ENCODE measurements around the gene FSTL4.

FSTL4 gene

DNA sequence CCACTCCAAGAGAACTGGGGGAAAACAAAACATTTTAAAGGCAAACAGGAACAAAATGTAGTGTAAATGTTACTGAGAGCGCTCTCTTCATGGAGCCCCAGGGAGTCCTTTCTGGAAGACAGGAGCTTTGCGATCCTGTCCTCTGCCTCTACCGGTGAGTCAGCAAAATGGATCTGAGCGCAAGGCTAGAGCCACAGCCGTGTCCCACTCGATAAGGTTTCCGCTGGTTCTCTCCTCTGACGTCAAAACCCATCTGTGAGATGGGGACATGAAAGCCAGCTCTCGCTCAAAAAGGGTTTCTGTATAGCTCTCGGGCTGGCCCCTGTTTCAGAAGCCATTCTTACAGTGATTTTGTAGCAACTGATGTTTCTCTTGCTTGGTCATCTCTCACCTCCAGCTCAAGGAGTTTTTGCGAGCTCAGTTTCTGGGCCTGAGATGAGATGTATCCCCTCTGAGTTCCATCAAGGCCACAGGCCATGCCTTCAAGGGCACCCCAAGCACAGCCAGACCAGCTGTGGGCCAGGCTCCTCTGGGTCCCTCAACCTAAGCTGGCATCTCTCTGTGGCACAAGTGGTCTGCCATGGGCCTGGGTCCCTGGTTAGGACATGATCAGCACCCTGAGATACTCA, 101.6 kb downstream of the FSTL4 start:
- TF ChIP-seq, protein P1, sequence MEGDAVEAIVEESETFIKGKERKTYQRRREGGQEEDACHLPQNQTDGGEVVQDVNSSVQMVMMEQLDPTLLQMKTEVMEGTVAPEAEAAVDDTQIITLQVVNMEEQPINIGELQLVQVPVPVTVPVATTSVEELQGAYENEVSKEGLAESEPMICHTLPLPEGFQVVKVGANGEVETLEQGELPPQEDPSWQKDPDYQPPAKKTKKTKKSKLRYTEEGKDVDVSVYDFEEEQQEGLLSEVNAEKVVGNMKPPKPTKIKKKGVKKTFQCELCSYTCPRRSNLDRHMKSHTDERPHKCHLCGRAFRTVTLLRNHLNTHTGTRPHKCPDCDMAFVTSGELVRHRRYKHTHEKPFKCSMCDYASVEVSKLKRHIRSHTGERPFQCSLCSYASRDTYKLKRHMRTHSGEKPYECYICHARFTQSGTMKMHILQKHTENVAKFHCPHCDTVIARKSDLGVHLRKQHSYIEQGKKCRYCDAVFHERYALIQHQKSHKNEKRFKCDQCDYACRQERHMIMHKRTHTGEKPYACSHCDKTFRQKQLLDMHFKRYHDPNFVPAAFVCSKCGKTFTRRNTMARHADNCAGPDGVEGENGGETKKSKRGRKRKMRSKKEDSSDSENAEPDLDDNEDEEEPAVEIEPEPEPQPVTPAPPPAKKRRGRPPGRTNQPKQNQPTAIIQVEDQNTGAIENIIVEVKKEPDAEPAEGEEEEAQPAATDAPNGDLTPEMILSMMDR (IDR thresholded peaks at IDR 0.05; ENCODE audit: low read depth, low read length), result no peak
- no peak overlapping the region for H3K4me3 ChIP-seq (ENCODE audit: low read depth, low read length)
- in situ Hi-C loops (cut with HindIII; ENCODE audit: low sequenced_read_pairs), result no loop called here
- DNase-seq (ENCODE audit: low read depth, low spot score), result no peak

DNA sequence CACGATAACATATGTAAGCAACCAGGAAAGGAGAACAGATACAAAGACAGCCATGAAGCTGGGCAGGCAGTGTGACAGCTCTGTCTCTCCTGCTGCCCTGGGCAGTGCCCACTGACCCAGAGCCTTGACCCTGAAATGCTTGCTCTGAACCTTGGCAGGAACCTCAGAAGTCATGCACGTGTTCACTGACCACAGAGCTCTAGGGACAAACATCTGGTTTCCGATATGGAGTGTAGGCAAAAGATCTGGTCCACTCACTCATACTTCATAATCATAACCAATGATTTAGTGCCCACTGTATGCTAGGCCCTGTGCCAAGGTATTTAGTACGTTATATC, 102.6 kb downstream of the FSTL4 start:
- in situ Hi-C loops (cut with HindIII; ENCODE audit: low sequenced_read_pairs), result no loop called here
- no peak for DNase-seq (ENCODE audit: low read depth, low spot score)
- H3K4me3 ChIP-seq (ENCODE audit: low read depth, low read length), result no peak overlapping the region
- TF ChIP-seq, protein P1 (IDR thresholded peaks at IDR 0.05; ENCODE audit: low read depth, low read length), result no peak

DNA sequence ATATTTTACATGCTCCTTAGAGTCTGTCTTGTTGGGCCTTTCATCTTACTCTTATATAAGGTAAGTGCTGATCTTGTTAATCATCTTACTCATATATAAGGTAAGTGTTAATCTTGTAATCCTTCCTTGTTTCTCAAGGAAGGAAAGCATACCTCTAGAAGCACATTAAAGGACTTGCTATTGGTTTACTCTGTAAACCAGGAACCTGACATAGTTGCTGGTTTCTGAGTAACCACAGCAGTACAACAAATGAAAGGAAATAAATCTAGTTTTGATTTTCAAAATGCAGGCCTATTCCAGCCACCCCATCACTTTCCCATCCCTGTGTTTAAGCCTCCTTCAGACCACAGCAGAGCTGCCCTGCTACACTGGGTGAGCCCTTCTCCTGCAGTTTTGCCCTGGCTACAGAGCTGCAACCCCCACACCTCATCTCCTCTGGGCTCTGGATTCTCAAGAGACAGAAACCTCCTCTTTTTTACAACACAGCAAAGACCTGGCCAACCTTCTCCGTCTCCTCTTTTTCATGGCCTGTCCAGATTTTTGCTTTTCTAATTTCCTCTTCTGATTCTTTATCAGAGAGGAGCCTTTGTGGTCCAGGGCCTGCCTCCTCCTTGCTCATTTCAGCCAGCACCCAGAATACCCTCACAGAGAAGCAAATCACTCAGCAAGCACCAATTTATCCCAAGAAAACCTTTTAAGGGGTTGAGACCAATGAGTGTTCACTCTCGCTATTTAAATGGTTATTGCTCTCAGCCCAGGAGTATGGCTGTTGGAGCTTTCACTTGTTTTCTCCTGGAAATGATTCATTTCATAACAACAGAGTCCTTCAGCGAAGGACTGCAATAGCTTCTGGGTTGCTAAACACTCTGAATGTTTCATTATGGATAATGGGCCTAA, 103.2 kb downstream of the FSTL4 start:
- TF ChIP-seq, protein P1 (IDR thresholded peaks at IDR 0.05; ENCODE audit: low read depth, low read length), result no peak
- DNase-seq (ENCODE audit: low read depth, low spot score), result no peak
- H3K4me3 ChIP-seq (ENCODE audit: low read depth, low read length), result no peak overlapping the region
- in situ Hi-C loops (cut with HindIII; ENCODE audit: low sequenced_read_pairs), result no loop called here

DNA sequence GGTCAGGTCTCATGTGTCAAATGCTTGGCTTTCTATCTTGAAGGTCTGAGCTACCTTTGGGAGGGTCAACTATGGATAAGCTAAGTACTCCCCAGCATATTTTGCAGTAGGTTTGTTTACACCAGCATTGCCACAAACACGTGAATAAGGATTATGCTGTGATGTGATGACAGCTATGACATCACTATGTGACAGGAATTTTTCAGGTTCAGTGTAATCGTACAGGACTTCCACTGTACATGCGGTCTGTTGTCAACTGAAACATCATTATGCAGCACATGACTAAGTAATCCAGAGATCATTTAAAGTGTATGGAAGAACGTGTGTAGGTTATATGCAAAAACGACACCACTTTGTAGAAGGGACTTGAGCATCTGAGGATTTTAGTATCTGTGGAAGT, 104.0 kb downstream of the FSTL4 start:
- TF ChIP-seq, protein P1 (IDR thresholded peaks at IDR 0.05; ENCODE audit: low read depth, low read length), result no peak
- no peak for DNase-seq (ENCODE audit: low read depth, low spot score)
- in situ Hi-C loops (cut with HindIII; ENCODE audit: low sequenced_read_pairs), result no loop called here

DNA sequence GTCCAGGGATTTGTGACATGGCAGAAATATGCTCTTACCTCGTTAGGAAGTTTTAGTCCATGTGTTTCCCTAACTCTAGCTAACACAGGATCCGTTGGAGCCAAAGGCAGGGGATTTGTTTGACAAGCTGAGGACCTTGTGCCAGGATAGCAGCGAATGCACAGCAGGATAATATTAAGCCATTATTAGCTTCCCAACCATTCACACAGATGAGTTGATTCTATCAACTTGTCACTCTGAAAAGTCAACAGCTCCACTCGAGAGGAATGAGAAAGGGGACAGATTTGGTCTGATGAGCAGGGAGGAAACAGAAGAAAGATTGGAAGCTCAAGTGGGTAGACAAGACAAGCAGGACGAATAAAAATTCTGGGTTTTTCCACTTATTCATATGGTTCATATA, 106.2 kb downstream of the FSTL4 start:
- in situ Hi-C loops (cut with HindIII; ENCODE audit: low sequenced_read_pairs), result no loop called here
- TF ChIP-seq, protein P1 (IDR thresholded peaks at IDR 0.05; ENCODE audit: low read depth, low read length), result no peak
- H3K4me3 ChIP-seq (ENCODE audit: low read depth, low read length), result no peak overlapping the region
- DNase-seq (ENCODE audit: low read depth, low spot score), result no peak

More for the DNA sequence above, 104.0 kb downstream of the FSTL4 start:
- no peak overlapping the region for H3K4me3 ChIP-seq (ENCODE audit: low read depth, low read length)

DNA sequence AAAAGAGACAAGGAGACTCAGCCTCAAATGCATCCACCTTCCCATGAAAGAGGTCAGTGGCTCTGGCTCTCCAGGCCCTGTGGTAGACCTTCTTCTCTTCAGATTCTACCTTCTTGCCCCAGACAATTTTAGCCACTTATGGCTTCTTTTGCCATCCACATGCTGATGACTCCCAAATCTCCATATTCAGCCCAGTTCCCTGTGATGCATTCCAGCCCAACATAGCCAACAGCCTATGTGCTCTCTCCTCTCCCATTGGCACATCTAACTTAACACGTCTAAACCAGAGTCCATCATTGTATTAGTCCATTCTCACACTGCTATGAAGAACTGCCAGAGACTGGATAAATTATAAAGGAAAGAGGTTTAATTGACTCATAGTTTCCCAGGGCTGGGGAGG, 108.8 kb downstream of the FSTL4 start:
- DNase-seq (ENCODE audit: low read depth, low spot score), result no peak
- in situ Hi-C loops (cut with HindIII; ENCODE audit: low sequenced_read_pairs), result no loop called here
- TF ChIP-seq, protein P1 (IDR thresholded peaks at IDR 0.05; ENCODE audit: low read depth, low read length), result no peak
- no peak overlapping the region for H3K4me3 ChIP-seq (ENCODE audit: low read depth, low read length)

Measured in astrocyte of the spinal cord (primary cell).